ENCODE results near the gene ZC3HAV1.
"Not testable (repeated sequence)": the region's sequence is repeated elsewhere in the genome, so short reads cannot be mapped to it uniquely, and the experiment has no call there.

The ZC3HAV1 gene

GRCh38 chr7:139099172-139099947 lies 10.2 kb downstream of the ZC3HAV1 start:
- H3K4me1 ChIP-seq (ENCODE audit: control insufficient read depth, insufficient read depth, low read length): peaks cover 17% of the 10 kb centered on the region

DNA sequence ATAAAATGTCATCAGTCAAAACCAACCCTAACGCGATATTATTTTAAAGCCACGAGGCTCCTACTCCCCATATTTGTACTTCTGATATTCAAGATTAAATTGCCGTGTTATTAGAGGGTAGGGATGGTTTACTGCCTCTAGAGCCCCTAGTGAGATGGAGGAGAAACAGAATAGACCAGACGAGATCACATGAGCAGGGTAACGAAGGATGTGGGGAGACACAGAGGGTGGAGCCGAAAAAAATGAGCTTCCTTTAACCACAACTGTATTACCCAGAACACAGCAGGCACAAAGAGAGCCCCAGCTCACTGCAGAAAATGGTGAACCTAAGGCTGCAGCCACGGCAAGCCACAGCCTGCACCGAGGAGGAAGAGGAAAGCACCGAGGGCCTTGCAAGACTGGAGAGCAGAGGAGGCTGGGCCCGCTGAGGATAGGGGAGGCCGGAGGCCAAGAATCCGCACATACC lies 14.3 kb downstream of the ZC3HAV1 start:
- H3K36me3 ChIP-seq (ENCODE audit: control insufficient read depth, insufficient read depth, low read length, severe bottlenecking): no peaks in the 10 kb centered on the region
- H3K9ac ChIP-seq (ENCODE audit: low read length): no peak overlapping the region
- no peak overlapping the region for H3K4me3 ChIP-seq (ENCODE audit: low read length)
- no peaks in the 10 kb centered on the region for H3K27me3 ChIP-seq (replicated peaks; ENCODE audit: control insufficient read depth, insufficient read depth, low read length)
- no peaks in the 10 kb centered on the region for H3K9me3 ChIP-seq (ENCODE audit: control insufficient read depth, low read length)
- H3K4me1 ChIP-seq (ENCODE audit: control insufficient read depth, insufficient read depth, low read length): peaks cover 17% of the 10 kb centered on the region
- DNase-seq (ENCODE audit: low read depth): no peak

More at GRCh38 chr7:139099172-139099947, 10.2 kb downstream of the ZC3HAV1 start:
- DNase-seq (ENCODE audit: low read depth): peak; percentile 52
- Histone ChIP-seq H3K27me3 (replicated peaks; ENCODE audit: control insufficient read depth, insufficient read depth, low read length) (no peaks in the 10 kb centered on the region), H3K9me3 (ENCODE audit: control insufficient read depth, low read length) (no peaks in the 10 kb centered on the region), H3K36me3 (ENCODE audit: control insufficient read depth, insufficient read depth, low read length, severe bottlenecking) (no peaks in the 10 kb centered on the region), H3K9ac (ENCODE audit: low read length) (peak overlapping the region; percentile 13), H3K4me3 (ENCODE audit: low read length) (peak overlapping the region; percentile 36)

DNA sequence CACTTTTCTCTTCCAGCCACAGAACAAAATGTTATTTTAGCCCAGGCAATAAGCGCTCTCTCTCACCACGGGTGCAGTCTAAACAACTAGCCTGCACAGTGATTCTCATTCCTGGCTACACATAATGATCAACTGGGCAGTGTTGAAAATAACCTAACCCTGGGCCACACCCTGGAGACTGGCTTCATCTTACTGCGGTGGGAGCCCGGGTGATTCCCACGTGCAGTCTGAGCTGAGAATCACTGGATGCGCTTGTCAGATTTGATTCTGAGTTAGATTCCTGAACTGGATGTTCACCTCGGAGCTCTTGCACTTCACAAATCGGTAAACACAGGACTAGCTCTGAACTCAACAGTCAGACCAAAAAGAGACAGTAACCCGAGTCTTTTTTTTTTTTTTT lies 14.9 kb downstream of the ZC3HAV1 start:
- no peak overlapping the region for H3K4me3 ChIP-seq (ENCODE audit: low read length)
- DNase-seq (ENCODE audit: low read depth): no peak

GRCh38 chr7:139094030-139094429 lies 15.5 kb downstream of the ZC3HAV1 start:
- H3K36me3 ChIP-seq (ENCODE audit: control insufficient read depth, insufficient read depth, low read length, severe bottlenecking): peaks cover 4% of the 10 kb centered on the region
- no peak overlapping the region for H3K9ac ChIP-seq (ENCODE audit: low read length)
- no peak overlapping the region for H3K4me3 ChIP-seq (ENCODE audit: low read length)
- H3K9me3 ChIP-seq (ENCODE audit: control insufficient read depth, low read length): no peaks in the 10 kb centered on the region
- DNase-seq (ENCODE audit: low read depth): no peak
- H3K4me1 ChIP-seq (ENCODE audit: control insufficient read depth, insufficient read depth, low read length): peaks cover 11% of the 10 kb centered on the region
- H3K27me3 ChIP-seq (replicated peaks; ENCODE audit: control insufficient read depth, insufficient read depth, low read length): no peaks in the 10 kb centered on the region

More for the DNA sequence above, 14.9 kb downstream of the ZC3HAV1 start:
- H3K9me3 ChIP-seq (ENCODE audit: control insufficient read depth, low read length): no peaks in the 10 kb centered on the region
- peaks cover 17% of the 10 kb centered on the region for H3K4me1 ChIP-seq (ENCODE audit: control insufficient read depth, insufficient read depth, low read length)
- H3K36me3 ChIP-seq (ENCODE audit: control insufficient read depth, insufficient read depth, low read length, severe bottlenecking): no peaks in the 10 kb centered on the region
- H3K9ac ChIP-seq (ENCODE audit: low read length): peak overlapping the region; percentile 39
- H3K27me3 ChIP-seq (replicated peaks; ENCODE audit: control insufficient read depth, insufficient read depth, low read length): no peaks in the 10 kb centered on the region

DNA sequence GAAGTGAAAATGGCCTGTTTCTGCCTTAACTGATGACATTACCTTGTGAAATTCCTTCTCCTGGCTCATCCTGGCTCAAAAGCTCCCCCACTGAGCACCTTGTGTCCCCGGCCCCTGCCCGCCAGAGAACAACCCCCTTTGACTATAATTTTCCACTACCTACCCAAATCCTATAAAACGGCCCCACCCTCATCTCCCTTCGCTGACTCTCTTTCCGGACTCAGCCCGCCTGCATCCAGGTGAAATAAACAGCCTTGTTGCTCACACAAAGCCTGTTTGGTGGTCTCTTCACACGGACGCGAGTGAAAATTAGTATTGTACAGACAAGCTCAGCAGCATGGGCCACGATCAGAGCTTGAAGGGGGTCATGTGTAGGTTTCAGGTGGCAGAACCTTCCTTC lies 16.0 kb downstream of the ZC3HAV1 start:
- not testable (repeated sequence) for H3K9me3 ChIP-seq (ENCODE audit: control insufficient read depth, low read length); DNase-seq (ENCODE audit: low read depth); H3K4me1 ChIP-seq (ENCODE audit: control insufficient read depth, insufficient read depth, low read length); H3K36me3 ChIP-seq (ENCODE audit: control insufficient read depth, insufficient read depth, low read length, severe bottlenecking); H3K4me3 ChIP-seq (ENCODE audit: low read length); H3K27me3 ChIP-seq (replicated peaks; ENCODE audit: control insufficient read depth, insufficient read depth, low read length); H3K9ac ChIP-seq (ENCODE audit: low read length)

GRCh38 chr7:139092090-139092796 lies 17.3 kb downstream of the ZC3HAV1 start:
- Histone ChIP-seq H3K4me3 (ENCODE audit: low read length) (no peak overlapping the region), H3K27me3 (replicated peaks; ENCODE audit: control insufficient read depth, insufficient read depth, low read length) (no peaks in the 10 kb centered on the region), H3K4me1 (ENCODE audit: control insufficient read depth, insufficient read depth, low read length) (peaks cover 3% of the 10 kb centered on the region), H3K9me3 (ENCODE audit: control insufficient read depth, low read length) (no peaks in the 10 kb centered on the region), H3K36me3 (ENCODE audit: control insufficient read depth, insufficient read depth, low read length, severe bottlenecking) (peaks cover 16% of the 10 kb centered on the region), H3K9ac (ENCODE audit: low read length) (no peak overlapping the region)
- no peak for DNase-seq (ENCODE audit: low read depth)

DNA sequence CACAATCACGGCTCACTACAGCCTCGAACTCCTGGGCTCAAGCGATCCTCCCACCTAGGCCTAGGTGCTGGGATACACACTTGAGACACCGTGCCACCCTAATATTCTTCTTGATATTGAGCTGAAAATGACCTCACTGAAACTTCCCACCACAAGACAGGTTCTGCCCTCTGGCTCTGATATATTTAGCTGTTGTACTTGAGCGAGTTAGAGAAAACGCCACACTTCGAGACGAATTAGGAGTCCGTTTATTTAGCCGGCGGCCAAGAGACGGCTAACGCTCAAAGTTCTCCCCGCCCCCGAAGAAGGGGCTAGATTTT lies 17.9 kb downstream of the ZC3HAV1 start:
- H3K4me1 ChIP-seq (ENCODE audit: control insufficient read depth, insufficient read depth, low read length): peaks cover 3% of the 10 kb centered on the region
- no peak overlapping the region for H3K4me3 ChIP-seq (ENCODE audit: low read length)
- no peak overlapping the region for H3K9ac ChIP-seq (ENCODE audit: low read length)
- H3K9me3 ChIP-seq (ENCODE audit: control insufficient read depth, low read length): no peaks in the 10 kb centered on the region
- DNase-seq (ENCODE audit: low read depth): no peak
- peaks cover 22% of the 10 kb centered on the region for H3K36me3 ChIP-seq (ENCODE audit: control insufficient read depth, insufficient read depth, low read length, severe bottlenecking)
- no peaks in the 10 kb centered on the region for H3K27me3 ChIP-seq (replicated peaks; ENCODE audit: control insufficient read depth, insufficient read depth, low read length)

DNA sequence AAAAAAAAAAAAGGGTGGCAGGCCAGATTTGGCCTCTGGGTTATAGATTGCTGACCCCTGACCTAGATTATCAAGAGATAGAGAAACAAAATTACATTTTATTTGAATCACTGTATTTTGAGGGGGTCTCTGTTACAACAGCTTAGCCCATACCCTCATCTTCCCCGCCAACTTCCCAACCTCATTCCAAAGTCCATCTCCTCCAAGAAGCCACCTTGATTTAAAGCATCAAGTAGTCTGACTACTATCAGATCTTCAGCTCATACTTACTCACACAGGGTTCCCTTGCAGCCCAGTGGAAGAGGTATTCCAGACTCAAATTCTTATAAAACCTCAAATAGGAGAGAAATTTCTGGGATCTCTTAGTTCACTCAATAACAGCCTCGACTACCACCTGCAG lies 20.4 kb downstream of the ZC3HAV1 start:
- H3K9me3 ChIP-seq (ENCODE audit: control insufficient read depth, low read length): no peaks in the 10 kb centered on the region
- H3K4me1 ChIP-seq (ENCODE audit: control insufficient read depth, insufficient read depth, low read length): no peaks in the 10 kb centered on the region

GRCh38 chr7:139088268-139088667 lies 21.3 kb downstream of the ZC3HAV1 start:
- no peaks in the 10 kb centered on the region for H3K9me3 ChIP-seq (ENCODE audit: control insufficient read depth, low read length)
- no peak overlapping the region for H3K4me3 ChIP-seq (ENCODE audit: low read length)
- no peak overlapping the region for H3K9ac ChIP-seq (ENCODE audit: low read length)
- H3K36me3 ChIP-seq (ENCODE audit: control insufficient read depth, insufficient read depth, low read length, severe bottlenecking): peaks cover 43% of the 10 kb centered on the region
- no peaks in the 10 kb centered on the region for H3K27me3 ChIP-seq (replicated peaks; ENCODE audit: control insufficient read depth, insufficient read depth, low read length)
- no peak for DNase-seq (ENCODE audit: low read depth)
- H3K4me1 ChIP-seq (ENCODE audit: control insufficient read depth, insufficient read depth, low read length): no peaks in the 10 kb centered on the region

More for the DNA sequence above, 20.4 kb downstream of the ZC3HAV1 start:
- no peak for DNase-seq (ENCODE audit: low read depth)
- H3K27me3 ChIP-seq (replicated peaks; ENCODE audit: control insufficient read depth, insufficient read depth, low read length): no peaks in the 10 kb centered on the region
- no peak overlapping the region for H3K4me3 ChIP-seq (ENCODE audit: low read length)
- H3K36me3 ChIP-seq (ENCODE audit: control insufficient read depth, insufficient read depth, low read length, severe bottlenecking): peaks cover 36% of the 10 kb centered on the region
- no peak overlapping the region for H3K9ac ChIP-seq (ENCODE audit: low read length)

DNA sequence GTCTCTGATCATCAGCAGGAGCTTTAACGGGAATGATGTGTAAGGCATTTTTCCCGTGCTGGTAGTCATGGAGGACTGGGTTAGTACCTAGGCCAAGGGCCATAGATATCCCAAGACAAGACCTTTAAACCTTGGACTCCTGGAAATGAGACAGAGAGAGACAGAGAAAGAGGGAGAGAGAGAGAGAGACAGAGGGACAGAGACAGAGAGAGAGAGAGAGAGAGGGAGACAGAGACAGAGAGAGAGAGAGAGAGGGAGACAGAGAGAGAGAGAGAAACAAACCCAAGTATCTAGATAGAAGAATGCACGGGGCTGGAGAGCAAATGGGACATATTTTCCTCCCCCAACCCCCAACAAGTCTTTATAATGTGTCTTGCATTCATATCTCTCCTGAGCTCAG lies 22.3 kb downstream of the ZC3HAV1 start:
- Histone ChIP-seq H3K27me3 (replicated peaks; ENCODE audit: control insufficient read depth, insufficient read depth, low read length) (no peaks in the 10 kb centered on the region), H3K36me3 (ENCODE audit: control insufficient read depth, insufficient read depth, low read length, severe bottlenecking) (peaks cover 54% of the 10 kb centered on the region), H3K4me1 (ENCODE audit: control insufficient read depth, insufficient read depth, low read length) (no peaks in the 10 kb centered on the region), H3K9me3 (ENCODE audit: control insufficient read depth, low read length) (no peaks in the 10 kb centered on the region), H3K4me3 (ENCODE audit: low read length) (no peak overlapping the region), H3K9ac (ENCODE audit: low read length) (no peak overlapping the region)
- no peak for DNase-seq (ENCODE audit: low read depth)

DNA sequence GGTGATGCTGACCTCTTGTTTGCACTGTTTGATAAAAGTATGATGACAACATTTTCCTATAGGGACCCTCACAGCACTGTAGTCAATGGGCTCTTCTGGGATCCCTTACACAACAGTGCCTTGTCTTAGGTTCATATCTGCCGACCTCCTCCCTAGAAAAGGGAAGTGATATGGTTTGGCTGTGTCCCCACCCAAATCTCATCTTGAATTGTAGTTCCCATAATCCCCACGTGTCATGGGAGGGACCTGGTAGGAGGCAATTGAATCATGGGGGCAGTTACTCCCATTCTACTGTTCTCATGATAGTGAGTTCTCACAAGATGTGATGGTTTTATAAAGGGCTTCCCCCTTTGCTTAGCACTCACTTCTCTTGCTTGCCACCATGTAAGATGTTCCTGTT lies 23.1 kb downstream of the ZC3HAV1 start:
- Histone ChIP-seq H3K9me3 (ENCODE audit: control insufficient read depth, low read length) (no peaks in the 10 kb centered on the region), H3K9ac (ENCODE audit: low read length) (no peak overlapping the region), H3K4me3 (ENCODE audit: low read length) (no peak overlapping the region), H3K4me1 (ENCODE audit: control insufficient read depth, insufficient read depth, low read length) (no peaks in the 10 kb centered on the region), H3K27me3 (replicated peaks; ENCODE audit: control insufficient read depth, insufficient read depth, low read length) (no peaks in the 10 kb centered on the region), H3K36me3 (ENCODE audit: control insufficient read depth, insufficient read depth, low read length, severe bottlenecking) (peaks cover 55% of the 10 kb centered on the region)
- no peak for DNase-seq (ENCODE audit: low read depth)
